ELR (cell line): Measurements from ENCODE around the gene RUNX1.
A peak's percentile ranks its signal among the peaks of the same experiment; 100 is the strongest.

Experiments
- DNase-seq: peaks from one replicate; pipeline ENCODE4 v3.0.0-alpha.2; 2015; ENCODE audit warnings: low read depth

Gene RUNX1

DNA sequence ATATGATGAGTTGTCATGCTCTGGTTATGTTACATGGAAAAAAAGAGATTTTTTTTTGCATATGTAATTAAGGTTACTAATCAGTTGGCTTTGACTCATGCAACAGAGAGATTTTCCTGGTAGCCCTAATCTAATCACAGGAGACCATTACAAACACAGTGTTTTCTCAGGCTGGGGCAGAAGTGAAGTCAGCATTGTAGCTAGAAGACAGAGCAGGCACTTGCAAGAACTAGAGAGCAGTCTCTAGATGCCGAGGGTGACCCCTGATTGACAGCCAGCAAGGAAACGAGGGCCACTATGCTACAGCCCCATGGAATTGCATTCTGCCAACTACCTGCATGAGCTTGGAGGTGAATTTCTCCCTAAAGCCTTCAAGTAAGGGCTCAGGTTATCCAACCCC, 151.3 kb downstream of the RUNX1 start:
- DNase-seq: no peak

DNA sequence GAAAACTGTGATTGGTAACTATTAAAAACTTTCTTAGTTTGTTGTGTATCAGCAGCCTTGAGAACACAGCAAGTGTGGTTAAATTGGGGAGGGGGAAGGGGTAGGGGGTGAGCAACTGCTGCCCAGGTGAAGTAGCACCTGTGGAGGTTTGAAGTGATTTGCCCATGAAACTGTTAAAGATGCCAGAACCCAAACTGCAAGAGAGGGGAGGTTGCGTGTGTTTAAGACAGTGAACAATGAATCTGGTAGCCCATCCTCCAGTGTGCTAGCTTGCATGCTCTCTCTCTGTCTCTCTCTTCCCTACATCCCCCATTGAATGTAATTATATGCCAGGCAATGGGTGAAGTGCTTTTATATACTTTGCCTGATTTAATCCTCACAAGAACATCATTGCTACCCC, 154.7 kb downstream of the RUNX1 start:
- no peak for DNase-seq

DNA sequence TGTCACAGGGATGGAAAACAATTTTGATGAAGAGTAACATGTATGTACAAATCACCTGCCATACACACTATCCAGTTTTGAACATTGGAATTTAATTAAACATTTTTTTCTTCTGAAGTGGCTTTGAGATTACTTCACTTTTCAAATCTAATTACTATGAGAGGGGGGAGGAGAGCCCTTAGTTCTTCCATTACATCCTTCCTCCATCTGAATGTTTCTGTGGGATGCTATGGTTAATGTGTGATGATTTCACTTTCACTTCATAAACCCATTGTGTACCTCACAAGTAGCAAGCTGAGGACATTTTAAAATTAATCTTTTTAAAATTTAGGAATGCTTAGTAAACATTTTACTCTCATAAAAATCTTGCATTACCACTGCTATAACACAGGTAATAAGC, 156.9 kb downstream of the RUNX1 start:
- peak; percentile 31 for DNase-seq

DNA sequence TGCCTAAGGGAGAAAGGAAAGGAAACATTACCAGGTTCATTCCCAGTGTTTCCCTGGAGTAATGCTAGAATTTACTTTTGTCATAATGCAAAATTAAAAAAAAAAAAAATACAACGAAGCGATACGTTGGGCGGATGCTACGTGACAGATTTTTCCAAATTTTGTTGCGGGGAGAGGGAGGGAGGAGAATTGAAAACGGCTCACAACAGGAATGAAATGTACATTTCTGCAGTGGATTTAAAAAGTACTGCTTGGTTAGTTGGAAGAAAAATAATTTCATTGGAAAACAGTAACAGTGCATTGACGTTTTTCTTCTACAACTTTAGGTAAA, 157.5 kb downstream of the RUNX1 start:
- no peak for DNase-seq

DNA sequence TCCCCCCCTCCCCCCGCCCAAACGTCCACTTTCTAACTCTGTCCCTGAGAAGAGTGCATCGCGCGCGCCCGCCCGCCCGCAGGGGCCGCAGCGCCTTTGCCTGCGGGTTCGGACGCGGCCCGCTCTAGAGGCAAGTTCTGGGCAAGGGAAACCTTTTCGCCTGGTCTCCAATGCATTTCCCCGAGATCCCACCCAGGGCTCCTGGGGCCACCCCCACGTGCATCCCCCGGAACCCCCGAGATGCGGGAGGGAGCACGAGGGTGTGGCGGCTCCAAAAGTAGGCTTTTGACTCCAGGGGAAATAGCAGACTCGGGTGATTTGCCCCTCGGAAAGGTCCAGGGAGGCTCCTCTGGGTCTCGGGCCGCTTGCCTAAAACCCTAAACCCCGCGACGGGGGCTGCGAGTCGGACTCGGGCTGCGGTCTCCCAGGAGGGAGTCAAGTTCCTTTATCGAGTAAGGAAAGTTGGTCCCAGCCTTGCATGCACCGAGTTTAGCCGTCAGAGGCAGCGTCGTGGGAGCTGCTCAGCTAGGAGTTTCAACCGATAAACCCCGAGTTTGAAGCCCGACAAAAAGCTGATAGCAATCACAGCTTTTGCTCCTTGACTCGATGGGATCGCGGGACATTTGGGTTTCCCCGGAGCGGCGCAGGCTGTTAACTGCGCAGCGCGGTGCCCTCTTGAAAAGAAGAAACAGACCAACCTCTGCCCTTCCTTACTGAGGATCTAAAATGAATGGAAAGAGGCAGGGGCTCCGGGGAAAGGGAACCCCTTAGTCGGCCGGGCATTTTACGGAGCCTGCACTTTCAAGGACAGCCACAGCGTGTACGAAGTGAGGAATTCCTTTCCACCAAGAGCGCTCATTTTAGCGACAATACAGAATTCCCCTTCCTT, 158.1 kb downstream of the RUNX1 start:
- peak; percentile 70 for DNase-seq

DNA sequence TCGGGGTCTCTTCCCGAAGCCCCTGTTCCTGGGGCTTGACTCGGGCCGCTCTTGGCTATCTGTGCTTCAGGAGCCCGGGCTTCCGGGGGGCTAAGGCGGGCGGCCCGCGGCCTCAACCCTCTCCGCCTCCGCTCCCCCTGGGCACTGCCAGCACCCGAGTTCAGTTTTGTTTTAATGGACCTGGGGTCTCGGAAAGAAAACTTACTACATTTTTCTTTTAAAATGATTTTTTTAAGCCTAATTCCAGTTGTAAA, 158.7 kb downstream of the RUNX1 start:
- no peak for DNase-seq

DNA sequence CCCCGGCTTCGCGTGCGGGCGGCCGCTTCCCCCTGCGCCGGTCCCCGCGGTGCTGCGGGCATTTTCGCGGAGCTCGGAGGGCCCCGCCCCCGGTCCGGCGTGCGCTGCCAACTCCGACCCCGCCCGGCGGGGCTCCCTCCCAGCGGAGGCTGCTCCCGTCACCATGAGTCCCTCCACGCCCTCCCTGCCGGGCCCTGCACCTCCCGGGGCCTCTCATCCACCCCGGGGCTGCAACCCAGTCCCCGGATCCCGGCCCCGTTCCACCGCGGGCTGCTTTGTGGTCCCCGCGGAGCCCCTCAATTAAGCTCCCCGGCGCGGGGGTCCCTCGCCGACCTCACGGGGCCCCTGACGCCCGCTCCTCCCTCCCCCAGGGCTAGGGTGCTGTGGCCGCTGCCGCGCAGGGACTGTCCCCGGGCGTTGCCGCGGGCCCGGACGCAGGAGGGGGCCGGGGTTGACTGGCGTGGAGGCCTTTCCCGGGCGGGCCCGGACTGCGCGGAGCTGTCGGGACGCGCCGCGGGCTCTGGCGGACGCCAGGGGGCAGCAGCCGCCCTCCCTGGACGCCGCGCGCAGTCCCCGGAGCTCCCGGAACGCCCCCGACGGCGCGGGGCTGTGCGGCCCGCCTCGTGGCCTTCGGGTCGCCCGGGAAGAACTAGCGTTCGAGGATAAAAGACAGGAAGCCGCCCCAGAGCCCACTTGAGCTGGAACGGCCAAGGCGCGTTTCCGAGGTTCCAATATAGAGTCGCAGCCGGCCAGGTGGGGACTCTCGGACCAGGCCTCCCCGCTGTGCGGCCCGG, 159.2 kb downstream of the RUNX1 start:
- DNase-seq: peak; percentile 85

DNA sequence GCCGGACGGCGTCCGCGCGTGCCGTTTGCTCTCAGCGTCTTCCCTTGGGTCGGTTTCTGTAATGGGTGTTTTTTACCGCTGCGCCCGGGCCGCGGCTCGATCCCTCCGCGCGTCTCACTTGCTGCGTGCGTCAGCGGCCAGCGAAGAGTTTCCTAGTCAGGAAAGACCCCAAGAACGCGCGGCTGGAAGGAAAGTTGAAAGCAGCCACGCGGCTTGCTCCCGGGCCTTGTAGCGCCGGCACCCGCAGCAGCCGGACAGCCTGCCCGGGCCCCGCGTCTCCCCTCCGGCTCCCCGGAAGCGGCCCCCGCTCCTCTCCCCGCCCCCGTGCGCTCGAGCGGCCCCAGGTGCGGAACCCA, 159.8 kb downstream of the RUNX1 start:
- DNase-seq: peak; percentile 79

DNA sequence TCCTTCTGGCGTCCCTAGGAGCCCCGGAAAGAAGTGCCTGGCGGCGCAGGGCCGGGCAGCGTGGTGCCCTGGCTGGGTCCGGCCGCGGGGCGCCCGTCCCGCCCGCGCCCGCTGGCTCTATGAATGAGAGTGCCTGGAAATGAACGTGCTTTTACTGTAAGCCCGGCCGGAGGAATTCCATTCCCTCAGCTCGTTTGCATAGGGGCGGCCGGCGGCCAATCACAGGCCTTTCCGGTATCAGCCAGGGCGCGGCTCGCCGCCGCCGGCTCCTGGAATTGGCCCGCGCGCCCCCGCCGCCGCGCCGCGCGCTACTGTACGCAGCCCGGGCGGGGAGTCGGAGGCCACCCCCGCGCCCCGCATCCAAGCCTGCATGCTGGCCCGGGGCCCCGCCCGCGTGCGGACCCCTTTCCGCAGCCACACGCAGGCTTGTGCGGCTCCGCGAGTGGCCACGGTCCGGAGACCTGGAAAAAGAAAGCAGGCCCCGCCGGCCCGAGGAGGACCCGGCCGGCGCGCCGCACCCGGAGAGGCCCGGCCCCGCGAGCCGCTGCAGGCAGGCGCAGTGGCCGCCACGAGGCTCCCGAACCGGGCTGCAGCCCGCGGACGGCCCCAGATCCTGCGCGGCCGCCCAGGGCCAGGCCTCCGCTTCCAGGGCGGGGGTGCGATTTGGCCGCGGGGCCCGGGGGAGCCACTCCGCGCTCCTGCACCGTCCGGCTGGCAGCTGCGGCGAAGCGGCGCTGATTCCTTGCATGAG, 160.4 kb downstream of the RUNX1 start:
- DNase-seq: peak; percentile 95

DNA sequence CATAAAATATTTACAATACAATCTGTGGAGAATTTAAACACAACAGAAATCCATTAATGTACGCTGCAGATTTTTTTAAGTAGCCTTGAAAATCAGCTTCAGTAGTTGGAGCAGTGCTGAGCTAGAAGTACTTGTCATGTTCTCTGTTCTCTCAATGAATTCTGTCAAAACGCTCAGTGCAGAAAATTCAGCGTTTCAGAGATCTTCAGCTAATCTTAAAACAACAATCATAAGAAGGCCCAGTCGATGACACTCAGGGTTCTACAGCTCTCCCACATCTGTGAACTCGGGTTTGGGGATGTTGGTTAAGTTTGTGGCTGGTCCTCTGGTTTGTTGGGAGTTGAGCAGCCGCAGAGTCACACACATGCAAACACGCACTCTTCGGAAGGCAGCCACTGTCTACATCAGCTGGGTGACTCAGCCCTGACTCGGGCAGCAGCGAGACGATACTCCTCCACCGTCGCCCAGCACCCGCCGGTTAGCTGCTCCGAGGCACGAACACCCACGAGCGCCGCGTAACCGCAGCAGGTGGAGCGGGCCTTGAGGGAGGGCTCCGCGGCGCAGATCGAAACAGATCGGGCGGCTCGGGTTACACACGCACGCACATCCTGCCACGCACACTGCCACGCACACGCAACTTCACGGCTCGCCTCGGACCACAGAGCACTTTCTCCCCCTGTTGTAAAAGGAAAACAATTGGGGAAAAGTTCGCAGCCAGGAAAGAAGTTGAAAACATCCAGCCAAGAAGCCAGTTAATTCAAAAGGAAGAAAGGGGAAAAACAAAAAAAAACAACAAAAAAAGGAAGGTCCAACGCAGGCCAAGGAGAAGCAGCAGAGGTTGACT, 161.2 kb downstream of the RUNX1 start:
- peak; percentile 97 for DNase-seq

DNA sequence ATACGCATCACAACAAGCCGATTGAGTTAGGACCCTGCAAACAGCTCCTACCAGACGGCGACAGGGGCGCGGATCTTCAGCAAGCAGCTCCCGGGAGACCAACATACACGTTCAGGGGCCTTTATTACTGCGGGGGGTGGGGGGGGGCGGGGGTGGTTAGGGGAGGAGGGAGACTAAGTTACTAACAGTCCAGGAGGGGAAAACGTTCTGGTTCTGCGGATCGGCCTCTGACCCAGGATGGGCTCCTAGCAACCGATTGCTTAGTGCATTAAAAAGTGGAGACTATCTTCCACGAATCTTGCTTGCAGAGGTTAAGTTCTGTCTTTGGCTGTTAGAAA, 162.0 kb downstream of the RUNX1 start:
- peak; percentile 52 for DNase-seq

DNA sequence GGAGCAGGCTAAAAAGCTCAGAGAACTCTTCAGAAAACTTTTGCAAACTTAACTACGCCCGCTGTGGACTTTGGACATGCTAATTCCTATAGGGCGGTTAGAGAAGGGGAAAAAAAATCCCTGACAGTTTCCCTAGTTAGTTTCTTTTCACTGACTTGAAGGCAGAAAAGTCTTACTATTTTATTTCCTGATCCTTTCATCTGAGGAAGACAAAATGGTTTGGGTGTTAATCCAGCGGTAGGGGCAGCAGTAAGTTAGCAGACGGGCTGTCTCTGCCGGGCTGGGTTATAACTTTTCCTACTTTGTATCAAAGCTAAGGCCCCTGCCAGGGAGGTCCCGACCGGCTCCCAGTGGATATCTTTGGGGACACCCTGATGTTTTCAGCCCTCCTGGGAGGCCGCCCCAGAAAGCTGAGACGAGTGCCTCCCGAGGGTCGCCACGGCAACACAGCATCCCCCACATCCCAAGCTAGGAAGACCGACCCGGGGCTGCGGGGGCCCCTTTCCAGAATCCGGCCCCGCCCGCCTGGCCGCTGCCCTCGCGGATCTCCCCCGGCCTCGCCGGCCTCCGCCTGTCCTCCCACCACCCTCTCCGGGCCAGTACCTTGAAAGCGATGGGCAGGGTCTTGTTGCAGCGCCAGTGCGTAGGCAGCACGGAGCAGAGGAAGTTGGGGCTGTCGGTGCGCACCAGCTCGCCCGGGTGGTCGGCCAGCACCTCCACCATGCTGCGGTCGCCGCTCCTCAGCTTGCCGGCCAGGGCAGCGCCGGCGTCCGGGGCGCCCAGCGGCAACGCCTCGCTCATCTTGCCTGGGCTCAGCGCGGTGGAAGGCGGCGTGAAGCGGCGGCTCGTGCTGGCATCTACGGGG, 162.6 kb downstream of the RUNX1 start:
- peak; percentile 40 for DNase-seq

DNA sequence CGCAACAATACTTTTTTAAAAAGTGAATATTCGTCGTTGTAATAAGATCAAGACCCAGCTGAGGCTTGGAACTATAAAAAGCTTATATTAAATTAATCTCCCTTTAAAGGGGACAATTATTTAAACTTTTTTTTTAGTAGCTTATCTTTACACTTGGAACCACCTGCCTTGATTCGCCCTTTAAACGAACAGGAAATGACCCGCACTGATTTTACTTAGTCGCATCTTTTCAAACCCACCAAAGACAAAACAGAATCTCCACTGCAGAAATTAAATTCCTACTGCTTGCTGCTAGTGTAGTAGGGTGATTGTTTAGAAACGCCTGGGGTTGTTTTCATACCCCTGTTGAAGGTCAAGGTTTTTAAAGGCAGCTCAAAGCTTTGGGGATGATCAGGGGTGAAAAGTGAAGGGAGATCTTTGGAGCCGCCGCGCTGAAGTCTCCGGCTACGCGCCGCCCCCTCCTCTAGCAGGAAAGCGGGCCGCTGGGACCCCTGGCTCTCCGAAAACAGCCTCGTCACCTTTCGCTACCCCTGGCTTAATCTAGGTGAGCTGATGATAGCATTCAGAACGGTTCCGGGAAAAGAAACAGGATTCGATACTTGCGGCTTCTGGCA, 163.4 kb downstream of the RUNX1 start:
- peak; percentile 54 for DNase-seq

DNA sequence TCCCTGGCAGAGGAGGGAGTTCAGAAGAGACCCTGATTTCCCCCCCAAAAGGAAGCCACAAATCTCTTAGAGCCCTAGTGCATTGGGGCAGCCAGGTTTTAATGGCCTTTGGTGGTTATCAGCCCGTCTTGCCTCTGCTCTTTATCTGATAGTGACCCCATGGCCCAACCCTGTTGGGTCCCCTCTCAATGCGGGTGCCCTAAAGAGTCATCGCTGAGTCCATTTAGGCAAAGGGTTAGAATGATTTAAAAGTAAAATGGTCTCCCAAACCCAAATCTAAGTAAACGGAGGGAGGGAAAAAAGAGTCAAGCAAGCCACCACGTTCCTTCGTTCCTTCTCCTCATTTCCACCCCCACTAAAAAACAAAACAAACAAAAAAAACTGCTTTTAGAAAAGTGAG, 164.0 kb downstream of the RUNX1 start:
- peak; percentile 55 for DNase-seq

DNA sequence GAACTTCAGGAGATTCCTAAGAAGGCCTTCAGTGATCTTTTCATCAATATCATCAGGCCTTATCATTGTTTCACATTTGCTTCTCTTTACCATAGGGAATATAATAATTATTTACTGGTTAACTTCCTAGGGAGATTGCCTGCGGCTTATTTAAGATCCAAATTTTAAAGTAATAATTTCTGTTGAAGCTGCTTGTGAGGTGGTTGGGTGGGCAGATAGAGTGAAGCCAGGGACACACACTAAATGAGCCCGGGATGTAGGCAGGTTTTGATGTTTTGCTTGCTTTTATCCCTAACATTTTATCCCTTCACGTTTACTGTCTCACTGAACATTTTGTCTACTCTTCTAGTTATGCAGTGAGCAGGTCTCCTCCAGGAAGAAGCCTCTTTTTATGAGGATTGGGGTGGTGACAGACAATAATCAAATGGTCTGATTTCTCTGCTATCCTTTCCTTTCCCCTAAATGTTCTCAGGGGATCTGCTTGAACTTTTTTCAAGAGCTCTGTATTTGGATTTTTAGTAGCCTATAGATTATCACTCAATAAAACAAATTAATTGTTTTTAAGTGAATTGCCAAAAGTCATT, 164.7 kb downstream of the RUNX1 start:
- DNase-seq: peak; percentile 45

DNA sequence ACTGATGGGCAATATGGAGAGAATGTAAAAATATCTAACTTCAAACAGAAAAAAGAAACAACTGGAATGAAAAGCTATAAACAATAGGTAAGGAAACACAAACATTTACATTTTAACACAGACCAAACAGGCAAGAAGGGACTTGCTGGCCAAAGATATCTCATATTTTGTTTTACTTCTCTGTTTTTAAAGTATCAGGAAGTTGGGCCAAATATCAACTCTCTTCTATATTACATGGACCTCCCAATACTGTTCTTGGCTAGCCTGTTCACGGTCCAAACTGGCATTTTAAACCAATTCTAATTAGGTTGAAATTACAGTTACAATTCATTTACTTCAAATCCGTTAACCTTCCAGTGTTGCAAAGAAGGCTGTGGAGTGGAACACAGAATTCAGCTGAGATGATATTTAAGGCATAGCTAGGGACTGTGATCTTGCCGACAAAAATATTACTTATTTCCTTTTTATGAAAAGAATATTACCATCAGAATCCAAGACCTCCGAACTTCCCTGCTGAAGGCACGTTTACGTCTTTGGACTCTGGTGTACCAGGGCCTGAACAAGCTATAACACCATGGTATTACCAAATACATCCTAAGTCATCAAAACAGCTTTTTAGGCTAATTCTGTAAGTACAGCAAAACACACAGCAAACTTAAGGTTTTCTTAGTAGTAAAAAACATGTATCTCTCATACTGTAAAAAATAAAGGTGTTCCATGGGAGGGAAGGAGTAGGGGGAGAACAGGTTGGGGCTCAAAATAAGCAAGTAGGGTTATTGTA, 165.4 kb downstream of the RUNX1 start:
- peak; percentile 44 for DNase-seq

DNA sequence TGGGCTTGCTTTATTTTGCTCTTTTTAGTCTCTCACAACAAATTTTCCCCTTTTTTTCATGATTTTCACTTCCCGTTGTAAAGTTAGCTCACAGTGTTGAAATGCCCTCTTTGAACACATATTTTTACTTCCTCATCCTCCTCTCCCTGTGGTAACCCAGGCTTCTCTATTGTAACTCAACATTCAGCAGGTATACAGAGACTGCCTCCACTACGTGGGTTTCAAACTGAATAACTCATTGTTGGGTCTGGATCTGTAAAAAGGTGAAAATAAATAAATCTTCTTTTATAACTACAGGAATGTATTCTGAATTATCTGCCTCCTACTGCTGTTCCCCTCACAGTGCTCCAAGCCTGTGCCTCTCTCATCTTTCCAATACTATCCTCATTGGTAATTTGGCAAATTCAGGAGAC, 166.4 kb downstream of the RUNX1 start:
- peak; percentile 46 for DNase-seq

DNA sequence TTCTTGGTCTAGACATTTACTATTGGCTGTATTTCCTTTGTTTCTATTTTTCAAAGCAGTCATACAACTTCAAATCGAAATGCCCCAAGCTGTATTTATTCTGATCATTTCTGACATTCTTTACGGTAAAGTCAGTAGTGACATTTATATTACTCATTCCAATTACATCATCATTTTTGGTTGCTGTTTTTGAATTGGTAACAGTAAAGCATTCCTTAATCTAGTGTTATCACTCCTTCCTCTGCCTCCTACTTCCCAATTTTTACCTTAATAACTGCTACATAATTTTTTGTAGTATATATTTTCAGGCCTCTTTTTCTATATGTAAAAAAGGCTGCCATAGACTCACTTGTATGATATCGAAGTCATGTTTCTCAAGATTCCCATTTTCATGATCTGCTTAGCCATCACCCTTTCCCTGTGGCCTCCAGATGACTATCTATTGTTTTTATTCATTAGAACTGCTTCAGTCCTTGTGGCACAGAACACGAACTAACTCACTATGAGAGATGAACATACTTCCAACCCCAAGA, 167.2 kb downstream of the RUNX1 start:
- DNase-seq: peak; percentile 95

DNA sequence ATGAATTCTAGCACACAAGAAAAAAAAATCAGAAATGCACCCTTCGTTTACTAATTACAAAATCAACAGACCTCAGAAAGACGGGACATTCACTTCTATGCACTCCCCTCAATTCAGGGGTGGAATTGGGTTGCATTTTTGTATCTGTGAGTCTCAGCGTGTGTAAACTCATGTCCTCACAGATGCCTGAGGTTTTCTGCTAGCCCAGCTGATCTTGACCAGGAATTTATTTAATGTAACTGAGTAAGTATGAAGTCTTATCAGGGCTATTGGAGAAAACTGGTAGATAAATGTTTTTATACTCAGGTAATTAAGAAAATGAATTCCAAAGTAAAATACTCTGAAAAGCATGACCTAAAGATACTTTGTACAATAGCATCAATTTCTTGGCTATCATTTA, 167.7 kb downstream of the RUNX1 start:
- DNase-seq: peak; percentile 75
